HepG2 (cell line): ENCODE measurements around the gene ASPHD1. TPM values are rescaled to one million over a fixed set of nuclear protein-coding genes. Genes with fewer than 3 reads are reported as not detected.

ENCODE experiments used
- CAMTA2 ChIP-seq: sonication (generic); formaldehyde crosslinking; IDR thresholded peaks from 2 replicates; pipeline ENCODE4 v1.4.0; 2020; ENCODE audit warnings: mild to moderate bottlenecking, missing genetic modification reagents, borderline replicate concordance
- MED8 ChIP-seq: sonication (generic); formaldehyde crosslinking; IDR thresholded peaks from 2 replicates; pipeline ENCODE4 v1.8.1; 2023; ENCODE audit warnings: mild to moderate bottlenecking, missing genetic modification reagents; ENCODE audit not compliant: insufficient replicate concordance
- POGZ ChIP-seq: sonication (generic); formaldehyde crosslinking; IDR thresholded peaks from 2 replicates; pipeline ENCODE4 v1.4.0; 2020; ENCODE audit warnings: mild to moderate bottlenecking, missing genetic modification reagents
- SMARCE1 ChIP-seq: fragments of 450-650 bp; IDR thresholded peaks from 2 replicates; pipeline ENCODE4 v1.6.1; 2017; ENCODE audit warnings: borderline replicate concordance
- TBX3 ChIP-seq: fragments of 450-650 bp; IDR thresholded peaks from 2 replicates; pipeline ENCODE4 v1.6.1; 2017; ENCODE audit warnings: antibody characterized with exemption, mild to moderate bottlenecking, inconsistent platforms, borderline replicate concordance
- ZNF724P ChIP-seq: sonication (generic); formaldehyde crosslinking; IDR thresholded peaks from 2 replicates; pipeline ENCODE4 v1.8.0; 2022; ENCODE audit warnings: missing genetic modification reagents, borderline replicate concordance
- ZNF781 ChIP-seq: sonication (generic); formaldehyde crosslinking; IDR thresholded peaks from 2 replicates; pipeline ENCODE4 v1.5.1; 2020; ENCODE audit warnings: borderline replicate concordance, mild to moderate bottlenecking, missing genetic modification reagents; ENCODE audit errors: not compliant biosample characterization
- ZNF839 ChIP-seq: sonication (generic); formaldehyde crosslinking; IDR thresholded peaks from 2 replicates; pipeline ENCODE4 v1.4.0; 2020; ENCODE audit warnings: missing genetic modification reagents, mild to moderate bottlenecking, borderline replicate concordance
- ZNF878 ChIP-seq: sonication (generic); formaldehyde crosslinking; IDR thresholded peaks from 2 replicates; pipeline ENCODE4 v1.8.1; 2023; ENCODE audit warnings: mild to moderate bottlenecking, missing genetic modification reagents, moderate library complexity
- polyA plus RNA-seq, 8 experiments: library from polyadenylated mRNA; depleted of rRNA in 3 of 8; stranded (reverse) in 7 of 8; unstranded in 1 of 8; fragments of >200 nt; fragmentation: Illumina TruSeq in 4 of 8; extraction: Trizol in 4 of 8; gene quantifications; 2 replicates each; pipeline versions ENCODE4 v1.2.1 to v1.2.3, GENCODE V29; 2011 to 2016; ENCODE audit warnings: low read depth in 4 of 8, missing spikeins in 1 of 8, mixed read lengths in 1 of 8; ENCODE audit not compliant: insufficient read depth in 1 of 8
- total RNA-seq, 5 experiments: library from RNA; depleted of rRNA; stranded (reverse); fragments of >200 nt; fragmentation: Illumina TruSeq; extraction: Trizol; gene quantifications; 2 replicates each; pipeline ENCODE4 v1.2.3, GENCODE V29; 2016; ENCODE audit warnings: low read depth in 1 of 5
- TF ChIP-seq, protein P1 (sequence below): sonication (generic); formaldehyde crosslinking; IDR thresholded peaks from 2 replicates; pipeline ENCODE4 v1.5.0; 2020; ENCODE audit warnings: mild to moderate bottlenecking, missing genetic modification reagents
- TF ChIP-seq, protein P2 (sequence below): sonication (generic); formaldehyde crosslinking; IDR thresholded peaks from 2 replicates; pipeline ENCODE4 v1.4.0; 2020; ENCODE audit warnings: mild to moderate bottlenecking, missing genetic modification reagents, borderline replicate concordance
- TF ChIP-seq, protein P3 (sequence below): IDR thresholded peaks from 2 replicates; pipeline ENCODE4 v1.4.0; 2020; ENCODE audit warnings: mild to moderate bottlenecking, missing genetic modification reagents
- TF ChIP-seq, protein P4 (sequence below): sonication (generic); formaldehyde crosslinking; conservative IDR thresholded peaks from 2 replicates; pipeline ENCODE4 v1.8.0; 2022; ENCODE audit warnings: missing genetic modification reagents

ASPHD1 gene
- total and polyA plus RNA-seq, 2 of the 13 experiments (the other 11 are each of a cell fraction or from before 2014, with no cell fraction given): 13.1 to 19.7 TPM

DNA sequence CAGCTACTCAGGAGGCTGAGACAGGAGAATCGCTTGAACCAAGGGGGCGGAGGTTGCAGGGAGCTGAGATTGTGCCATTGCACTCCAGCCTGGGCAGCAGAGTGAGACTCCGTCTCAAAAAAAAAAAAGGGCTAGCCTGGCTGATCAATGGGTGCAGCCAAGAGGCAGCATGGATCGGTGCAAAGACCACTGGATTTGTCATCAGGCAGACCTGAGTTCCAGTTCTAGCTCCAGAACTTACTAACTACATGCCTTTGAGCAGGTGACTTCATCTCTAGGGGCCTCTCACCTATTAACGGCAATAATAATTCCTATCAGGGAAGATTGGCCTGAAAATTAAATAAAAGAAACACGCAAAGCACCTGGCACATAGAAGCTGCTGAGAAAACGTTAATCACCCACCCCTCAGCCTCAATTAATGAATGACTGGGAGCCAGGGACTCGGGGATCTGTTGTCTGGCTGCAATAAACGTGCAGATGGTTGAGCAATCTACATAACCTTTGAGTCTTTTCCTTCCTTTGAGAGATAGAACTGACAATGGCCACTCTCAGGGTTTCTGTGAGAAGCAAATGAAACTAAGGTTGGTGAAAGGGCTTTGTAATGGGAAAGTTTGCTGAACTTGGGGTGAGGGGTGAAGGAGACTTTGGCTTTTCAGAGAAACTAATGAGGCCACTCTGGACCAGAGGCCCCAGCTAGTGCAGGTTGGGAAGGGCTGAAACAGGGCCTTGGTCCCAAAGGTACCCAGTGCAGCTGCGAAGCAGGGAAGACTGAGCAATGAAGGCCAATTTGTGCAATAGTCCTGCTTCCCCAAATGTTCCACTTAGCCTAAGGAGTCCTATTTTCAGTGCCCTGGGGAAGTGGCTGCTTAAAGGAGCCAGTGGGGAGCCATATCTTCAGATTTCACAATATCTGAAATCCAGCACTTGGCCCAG is 8.5 kb upstream of the ASPHD1 start (continued):
- TF ChIP-seq, protein P1, sequence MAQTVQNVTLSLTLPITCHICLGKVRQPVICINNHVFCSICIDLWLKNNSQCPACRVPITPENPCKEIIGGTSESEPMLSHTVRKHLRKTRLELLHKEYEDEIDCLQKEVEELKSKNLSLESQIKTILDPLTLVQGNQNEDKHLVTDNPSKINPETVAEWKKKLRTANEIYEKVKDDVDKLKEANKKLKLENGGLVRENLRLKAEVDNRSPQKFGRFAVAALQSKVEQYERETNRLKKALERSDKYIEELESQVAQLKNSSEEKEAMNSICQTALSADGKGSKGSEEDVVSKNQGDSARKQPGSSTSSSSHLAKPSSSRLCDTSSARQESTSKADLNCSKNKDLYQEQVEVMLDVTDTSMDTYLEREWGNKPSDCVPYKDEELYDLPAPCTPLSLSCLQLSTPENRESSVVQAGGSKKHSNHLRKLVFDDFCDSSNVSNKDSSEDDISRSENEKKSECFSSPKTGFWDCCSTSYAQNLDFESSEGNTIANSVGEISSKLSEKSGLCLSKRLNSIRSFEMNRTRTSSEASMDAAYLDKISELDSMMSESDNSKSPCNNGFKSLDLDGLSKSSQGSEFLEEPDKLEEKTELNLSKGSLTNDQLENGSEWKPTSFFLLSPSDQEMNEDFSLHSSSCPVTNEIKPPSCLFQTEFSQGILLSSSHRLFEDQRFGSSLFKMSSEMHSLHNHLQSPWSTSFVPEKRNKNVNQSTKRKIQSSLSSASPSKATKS: no peak
- TF ChIP-seq, protein P2, sequence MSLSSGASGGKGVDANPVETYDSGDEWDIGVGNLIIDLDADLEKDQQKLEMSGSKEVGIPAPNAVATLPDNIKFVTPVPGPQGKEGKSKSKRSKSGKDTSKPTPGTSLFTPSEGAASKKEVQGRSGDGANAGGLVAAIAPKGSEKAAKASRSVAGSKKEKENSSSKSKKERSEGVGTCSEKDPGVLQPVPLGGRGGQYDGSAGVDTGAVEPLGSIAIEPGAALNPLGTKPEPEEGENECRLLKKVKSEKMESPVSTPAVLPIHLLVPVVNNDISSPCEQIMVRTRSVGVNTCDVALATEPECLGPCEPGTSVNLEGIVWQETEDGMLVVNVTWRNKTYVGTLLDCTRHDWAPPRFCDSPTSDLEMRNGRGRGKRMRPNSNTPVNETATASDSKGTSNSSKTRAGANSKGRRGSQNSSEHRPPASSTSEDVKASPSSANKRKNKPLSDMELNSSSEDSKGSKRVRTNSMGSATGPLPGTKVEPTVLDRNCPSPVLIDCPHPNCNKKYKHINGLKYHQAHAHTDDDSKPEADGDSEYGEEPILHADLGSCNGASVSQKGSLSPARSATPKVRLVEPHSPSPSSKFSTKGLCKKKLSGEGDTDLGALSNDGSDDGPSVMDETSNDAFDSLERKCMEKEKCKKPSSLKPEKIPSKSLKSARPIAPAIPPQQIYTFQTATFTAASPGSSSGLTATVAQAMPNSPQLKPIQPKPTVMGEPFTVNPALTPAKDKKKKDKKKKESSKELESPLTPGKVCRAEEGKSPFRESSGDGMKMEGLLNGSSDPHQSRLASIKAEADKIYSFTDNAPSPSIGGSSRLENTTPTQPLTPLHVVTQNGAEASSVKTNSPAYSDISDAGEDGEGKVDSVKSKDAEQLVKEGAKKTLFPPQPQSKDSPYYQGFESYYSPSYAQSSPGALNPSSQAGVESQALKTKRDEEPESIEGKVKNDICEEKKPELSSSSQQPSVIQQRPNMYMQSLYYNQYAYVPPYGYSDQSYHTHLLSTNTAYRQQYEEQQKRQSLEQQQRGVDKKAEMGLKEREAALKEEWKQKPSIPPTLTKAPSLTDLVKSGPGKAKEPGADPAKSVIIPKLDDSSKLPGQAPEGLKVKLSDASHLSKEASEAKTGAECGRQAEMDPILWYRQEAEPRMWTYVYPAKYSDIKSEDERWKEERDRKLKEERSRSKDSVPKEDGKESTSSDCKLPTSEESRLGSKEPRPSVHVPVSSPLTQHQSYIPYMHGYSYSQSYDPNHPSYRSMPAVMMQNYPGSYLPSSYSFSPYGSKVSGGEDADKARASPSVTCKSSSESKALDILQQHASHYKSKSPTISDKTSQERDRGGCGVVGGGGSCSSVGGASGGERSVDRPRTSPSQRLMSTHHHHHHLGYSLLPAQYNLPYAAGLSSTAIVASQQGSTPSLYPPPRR (CRISPR knock-in tag): no peak
- TF ChIP-seq POGZ (CRISPR knock-in tag): peak; percentile 28; the same call in 1 of the 2 replicates
- no peak for TF ChIP-seq ZNF878
- TF ChIP-seq ZNF724P (CRISPR knock-in tag): no peak
- TF ChIP-seq SMARCE1: no peak
- TF ChIP-seq ZNF781 (CRISPR knock-in tag): no peak
- TF ChIP-seq CAMTA2 (CRISPR knock-in tag): no peak; the same call in 1 of the 2 replicates
- TF ChIP-seq, protein P3, sequence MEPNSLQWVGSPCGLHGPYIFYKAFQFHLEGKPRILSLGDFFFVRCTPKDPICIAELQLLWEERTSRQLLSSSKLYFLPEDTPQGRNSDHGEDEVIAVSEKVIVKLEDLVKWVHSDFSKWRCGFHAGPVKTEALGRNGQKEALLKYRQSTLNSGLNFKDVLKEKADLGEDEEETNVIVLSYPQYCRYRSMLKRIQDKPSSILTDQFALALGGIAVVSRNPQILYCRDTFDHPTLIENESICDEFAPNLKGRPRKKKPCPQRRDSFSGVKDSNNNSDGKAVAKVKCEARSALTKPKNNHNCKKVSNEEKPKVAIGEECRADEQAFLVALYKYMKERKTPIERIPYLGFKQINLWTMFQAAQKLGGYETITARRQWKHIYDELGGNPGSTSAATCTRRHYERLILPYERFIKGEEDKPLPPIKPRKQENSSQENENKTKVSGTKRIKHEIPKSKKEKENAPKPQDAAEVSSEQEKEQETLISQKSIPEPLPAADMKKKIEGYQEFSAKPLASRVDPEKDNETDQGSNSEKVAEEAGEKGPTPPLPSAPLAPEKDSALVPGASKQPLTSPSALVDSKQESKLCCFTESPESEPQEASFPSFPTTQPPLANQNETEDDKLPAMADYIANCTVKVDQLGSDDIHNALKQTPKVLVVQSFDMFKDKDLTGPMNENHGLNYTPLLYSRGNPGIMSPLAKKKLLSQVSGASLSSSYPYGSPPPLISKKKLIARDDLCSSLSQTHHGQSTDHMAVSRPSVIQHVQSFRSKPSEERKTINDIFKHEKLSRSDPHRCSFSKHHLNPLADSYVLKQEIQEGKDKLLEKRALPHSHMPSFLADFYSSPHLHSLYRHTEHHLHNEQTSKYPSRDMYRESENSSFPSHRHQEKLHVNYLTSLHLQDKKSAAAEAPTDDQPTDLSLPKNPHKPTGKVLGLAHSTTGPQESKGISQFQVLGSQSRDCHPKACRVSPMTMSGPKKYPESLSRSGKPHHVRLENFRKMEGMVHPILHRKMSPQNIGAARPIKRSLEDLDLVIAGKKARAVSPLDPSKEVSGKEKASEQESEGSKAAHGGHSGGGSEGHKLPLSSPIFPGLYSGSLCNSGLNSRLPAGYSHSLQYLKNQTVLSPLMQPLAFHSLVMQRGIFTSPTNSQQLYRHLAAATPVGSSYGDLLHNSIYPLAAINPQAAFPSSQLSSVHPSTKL: peak; percentile 81
- TF ChIP-seq, protein P4, sequence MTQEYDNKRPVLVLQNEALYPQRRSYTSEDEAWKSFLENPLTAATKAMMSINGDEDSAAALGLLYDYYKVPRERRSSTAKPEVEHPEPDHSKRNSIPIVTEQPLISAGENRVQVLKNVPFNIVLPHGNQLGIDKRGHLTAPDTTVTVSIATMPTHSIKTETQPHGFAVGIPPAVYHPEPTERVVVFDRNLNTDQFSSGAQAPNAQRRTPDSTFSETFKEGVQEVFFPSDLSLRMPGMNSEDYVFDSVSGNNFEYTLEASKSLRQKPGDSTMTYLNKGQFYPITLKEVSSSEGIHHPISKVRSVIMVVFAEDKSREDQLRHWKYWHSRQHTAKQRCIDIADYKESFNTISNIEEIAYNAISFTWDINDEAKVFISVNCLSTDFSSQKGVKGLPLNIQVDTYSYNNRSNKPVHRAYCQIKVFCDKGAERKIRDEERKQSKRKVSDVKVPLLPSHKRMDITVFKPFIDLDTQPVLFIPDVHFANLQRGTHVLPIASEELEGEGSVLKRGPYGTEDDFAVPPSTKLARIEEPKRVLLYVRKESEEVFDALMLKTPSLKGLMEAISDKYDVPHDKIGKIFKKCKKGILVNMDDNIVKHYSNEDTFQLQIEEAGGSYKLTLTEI (CRISPR knock-in tag): no peak
- no peak for TF ChIP-seq MED8 (CRISPR knock-in tag)
- TF ChIP-seq TBX3: no peak
- TF ChIP-seq ZNF839 (CRISPR knock-in tag): no peak
